NCI-H2107 (cell line): ENCODE data around the gene KCTD15.

Experiments used
- DNase-seq: peaks from one replicate; lab custom pipeline; 2025; lab: John Stamatoyannopoulos, UW

KCTD15 gene

GRCh38 chr19:33796164-33796875 is at the start of gene KCTD15:
TSS of gene KCTD15 (plus strand) at chr19:33796870. CDS start at chr19:33800455, 3,585 bp downstream.
- no peak for DNase-seq

- no peak for DNase-seq
These were observed 49.4 kb upstream of the KCTD15 start for GRCh38 chr19:33747273-33747672.

- no peak for DNase-seq
These were observed 48.4 kb upstream of the KCTD15 start for GRCh38 chr19:33748231-33748630.

- no peak for DNase-seq
These were observed 47.7 kb upstream of the KCTD15 start for GRCh38 chr19:33749016-33749415.

GRCh38 chr19:33749619-33750175 is 47.0 kb upstream of the KCTD15 start:
- no peak for DNase-seq

- no peak for DNase-seq
These were observed 45.9 kb upstream of the KCTD15 start for GRCh38 chr19:33750587-33751435.

- DNase-seq: no peak
These were observed 45.3 kb upstream of the KCTD15 start for GRCh38 chr19:33751436-33751770.

GRCh38 chr19:33752018-33752800 is 44.5 kb upstream of the KCTD15 start:
- no peak for DNase-seq

- no peak for DNase-seq
These were observed 43.7 kb upstream of the KCTD15 start for GRCh38 chr19:33752945-33753344.

GRCh38 chr19:33754361-33754760 is 42.3 kb upstream of the KCTD15 start:
- no peak for DNase-seq

GRCh38 chr19:33755099-33756035 is 41.3 kb upstream of the KCTD15 start:
- no peak for DNase-seq

GRCh38 chr19:33756177-33756576 is 40.5 kb upstream of the KCTD15 start:
- no peak for DNase-seq

- DNase-seq: no peak
These were observed 38.1 kb upstream of the KCTD15 start for GRCh38 chr19:33758541-33759013.

- DNase-seq: no peak
These were observed 37.3 kb upstream of the KCTD15 start for GRCh38 chr19:33759356-33759755.

GRCh38 chr19:33763633-33764371 is 32.9 kb upstream of the KCTD15 start:
- no peak for DNase-seq

- DNase-seq: no peak
These were observed 30.0 kb upstream of the KCTD15 start for GRCh38 chr19:33766623-33767022.

GRCh38 chr19:33767898-33768413 is 28.7 kb upstream of the KCTD15 start:
- no peak for DNase-seq

- no peak for DNase-seq
These were observed 27.5 kb upstream of the KCTD15 start for GRCh38 chr19:33769208-33769607.

- DNase-seq: no peak
These were observed 26.6 kb upstream of the KCTD15 start for GRCh38 chr19:33770107-33770506.
